ENCODE data around the gene ADNP. TPM values are rescaled to one million over a fixed set of nuclear protein-coding genes. Genes with fewer than 3 reads are reported as not detected.

The ADNP gene
- total and polyA plus RNA-seq, 2 donors (not counting 1 experiment from before 2014, with no cell fraction given), result 20.4 to 94.8 TPM

GRCh38 chr20:50909413-50909812, 21.8 kb downstream of the ADNP start:
- Histone ChIP-seq H3K4me3 (ENCODE audit: control extremely low read depth in 1 of 5, extremely low read depth in 1 of 5, insufficient read depth in 1 of 5, low read depth in 2 of 5, low read length in 4 of 5) (no peak overlapping the region), H3K4me2 (replicated peaks; ENCODE audit: low read depth, low read length, poor library complexity, severe bottlenecking) (no peak overlapping the region), H3K9me3 (ENCODE audit: control extremely low read depth in 1 of 3, control insufficient read depth in 2 of 3, insufficient read depth in 1 of 3, low read length in 2 of 3) (no peaks in the 10 kb centered on the region), H4K20me1 (ENCODE audit: control insufficient read depth, insufficient read depth, low read length, poor library complexity, severe bottlenecking) (peaks cover 72% of the 10 kb centered on the region), H3K36me3 (replicated peaks in 1 of 2; ENCODE audit: control extremely low read depth in 1 of 2, control insufficient read depth in 1 of 2, extremely low read depth in 1 of 2, insufficient read depth in 2 of 2, low read length in 1 of 2) (peaks cover 5 to 18% of the 10 kb centered on the region in 2 experiments), H3K27ac (ENCODE audit: low read length in 2 of 2) (no peak overlapping the region), H3K27me3 (replicated peaks in 1 of 4; ENCODE audit: control extremely low read depth in 1 of 4, control insufficient read depth in 3 of 4, insufficient read depth in 4 of 4, low read length in 3 of 4) (no peaks in the 10 kb centered on the region), H2AFZ (ENCODE audit: insufficient read depth, low read depth, low read length, poor library complexity, severe bottlenecking) (no peak overlapping the region), H3K4me1 (ENCODE audit: control insufficient read depth in 2 of 2, insufficient read depth in 2 of 2, low read length in 2 of 2) (peaks cover 4 to 24% of the 10 kb centered on the region in 2 donors), H3K9ac (ENCODE audit: low read length) (no peak overlapping the region), H3K79me2 (ENCODE audit: control insufficient read depth, insufficient read depth, low read length) (peaks cover 100% of the 10 kb centered on the region)
- Mint-ChIP-seq H3K27me3 (no peaks in the 10 kb centered on the region), H3K4me3 (no peak overlapping the region), H3K9me3 (ENCODE audit: insufficient read depth) (no peaks in the 10 kb centered on the region), H3K4me1 (peaks cover 64% of the 10 kb centered on the region), H3K27ac (peak overlapping the region; percentile 1)
- ChIA-PET CTCF (no interaction called here), POLR2A (interaction anchor here (0.9 to 1.1 kb wide), 2 partner anchors 12 to 15 kb away, joined by 3 to 6 read pairs; no protein-coding TSS in a partner anchor)
- no CpG with 5 or more reads among the region's 3 CpGs for WGBS (ENCODE audit: insufficient coverage)
- DNase-seq, result no peak
- intact Hi-C loops (cut with micrococcal nuclease), result loop anchor here (2.0 kb wide), 1 partner anchor 15 kb away; no protein-coding TSS in a partner anchor
- TF ChIP-seq CTCF (IDR thresholded peaks at IDR 0.05) (no peak), EZH2 (IDR thresholded peaks at IDR 0.05; ENCODE audit: borderline replicate concordance, insufficient read depth, low read depth, low read length, poor library complexity, severe bottlenecking) (no peak)
- no peak for ATAC-seq (ENCODE audit: low read depth)

- DNase-seq (no peak), ATAC-seq (ENCODE audit: low read depth) (no peak)
- Histone ChIP-seq H4K20me1 (ENCODE audit: control insufficient read depth, insufficient read depth, low read length, poor library complexity, severe bottlenecking) (peaks cover 50% of the 10 kb centered on the region), H2AFZ (ENCODE audit: insufficient read depth, low read depth, low read length, poor library complexity, severe bottlenecking) (no peak overlapping the region), H3K27ac (ENCODE audit: low read length in 2 of 2) (peak overlapping the region in 1 of 2 donors; percentile 40), H3K27me3 (replicated peaks in 1 of 4; ENCODE audit: control extremely low read depth in 1 of 4, control insufficient read depth in 3 of 4, insufficient read depth in 4 of 4, low read length in 3 of 4) (no peaks in the 10 kb centered on the region), H3K4me1 (ENCODE audit: control insufficient read depth in 2 of 2, insufficient read depth in 2 of 2, low read length in 2 of 2) (peaks cover 6 to 7% of the 10 kb centered on the region in 2 donors), H3K36me3 (replicated peaks in 1 of 2; ENCODE audit: control extremely low read depth in 1 of 2, control insufficient read depth in 1 of 2, extremely low read depth in 1 of 2, insufficient read depth in 2 of 2, low read length in 1 of 2) (peaks cover 0 to 44% of the 10 kb centered on the region in 2 experiments), H3K79me2 (ENCODE audit: control insufficient read depth, insufficient read depth, low read length) (peaks cover 82% of the 10 kb centered on the region), H3K4me2 (replicated peaks; ENCODE audit: low read depth, low read length, poor library complexity, severe bottlenecking) (no peak overlapping the region), H3K9me3 (ENCODE audit: control extremely low read depth in 1 of 3, control insufficient read depth in 2 of 3, insufficient read depth in 1 of 3, low read length in 2 of 3) (no peaks in the 10 kb centered on the region), H3K9ac (ENCODE audit: low read length) (no peak overlapping the region), H3K4me3 (ENCODE audit: control extremely low read depth in 1 of 5, extremely low read depth in 1 of 5, insufficient read depth in 1 of 5, low read depth in 2 of 5, low read length in 4 of 5) (no peak overlapping the region)
- ChIA-PET CTCF (no interaction called here), POLR2A (no interaction called here)
- no peaks in the 10 kb centered on the region for H3K27me3 Mint-ChIP-seq
- H3K9me3 Mint-ChIP-seq (ENCODE audit: insufficient read depth), result no peaks in the 10 kb centered on the region
- H3K4me3 Mint-ChIP-seq, result no peak overlapping the region
- intact Hi-C loops (cut with micrococcal nuclease), result no loop called here
- peaks cover 50% of the 10 kb centered on the region for H3K4me1 Mint-ChIP-seq
- TF ChIP-seq CTCF (IDR thresholded peaks at IDR 0.05) (no peak), EZH2 (IDR thresholded peaks at IDR 0.05; ENCODE audit: borderline replicate concordance, insufficient read depth, low read depth, low read length, poor library complexity, severe bottlenecking) (no peak)
- 57% methylated on average over 4 of the region's 6 CpGs for WGBS (ENCODE audit: insufficient coverage)
- H3K27ac Mint-ChIP-seq, result peak overlapping the region; percentile 68
Observed at GRCh38 chr20:50904067-50904570, 27.1 kb downstream of the ADNP start.

Data from B cell (primary cell).